Measurements from ENCODE around the gene RNF151.

- TF ChIP-seq NFYB (IDR thresholded peaks at IDR 0.05; ENCODE audit: insufficient read depth, low read depth, low read length) (no peak), YY1 (IDR thresholded peaks at IDR 0.05; ENCODE audit: low read depth, low read length) (peak; percentile 67), REST (IDR thresholded peaks at IDR 0.05; ENCODE audit: low read depth, low read length) (no peak), ATF3 (IDR thresholded peaks at IDR 0.05; ENCODE audit: borderline replicate concordance, extremely low read depth, low read depth, low read length) (no peak), ZNF274 (IDR thresholded peaks at IDR 0.05; ENCODE audit: insufficient read depth, insufficient read length) (no peak)
- TF ChIP-seq, protein P1, sequence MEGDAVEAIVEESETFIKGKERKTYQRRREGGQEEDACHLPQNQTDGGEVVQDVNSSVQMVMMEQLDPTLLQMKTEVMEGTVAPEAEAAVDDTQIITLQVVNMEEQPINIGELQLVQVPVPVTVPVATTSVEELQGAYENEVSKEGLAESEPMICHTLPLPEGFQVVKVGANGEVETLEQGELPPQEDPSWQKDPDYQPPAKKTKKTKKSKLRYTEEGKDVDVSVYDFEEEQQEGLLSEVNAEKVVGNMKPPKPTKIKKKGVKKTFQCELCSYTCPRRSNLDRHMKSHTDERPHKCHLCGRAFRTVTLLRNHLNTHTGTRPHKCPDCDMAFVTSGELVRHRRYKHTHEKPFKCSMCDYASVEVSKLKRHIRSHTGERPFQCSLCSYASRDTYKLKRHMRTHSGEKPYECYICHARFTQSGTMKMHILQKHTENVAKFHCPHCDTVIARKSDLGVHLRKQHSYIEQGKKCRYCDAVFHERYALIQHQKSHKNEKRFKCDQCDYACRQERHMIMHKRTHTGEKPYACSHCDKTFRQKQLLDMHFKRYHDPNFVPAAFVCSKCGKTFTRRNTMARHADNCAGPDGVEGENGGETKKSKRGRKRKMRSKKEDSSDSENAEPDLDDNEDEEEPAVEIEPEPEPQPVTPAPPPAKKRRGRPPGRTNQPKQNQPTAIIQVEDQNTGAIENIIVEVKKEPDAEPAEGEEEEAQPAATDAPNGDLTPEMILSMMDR (IDR thresholded peaks at IDR 0.05 in 2 of 3, conservative IDR thresholded peaks at IDR 0.05 in 1 of 3; ENCODE audit: control insufficient read depth in 2 of 3, extremely low read depth in 1 of 3, insufficient read depth in 1 of 3, low read depth in 3 of 3, low read length in 3 of 3), result no peak
- TF ChIP-seq, protein P2, sequence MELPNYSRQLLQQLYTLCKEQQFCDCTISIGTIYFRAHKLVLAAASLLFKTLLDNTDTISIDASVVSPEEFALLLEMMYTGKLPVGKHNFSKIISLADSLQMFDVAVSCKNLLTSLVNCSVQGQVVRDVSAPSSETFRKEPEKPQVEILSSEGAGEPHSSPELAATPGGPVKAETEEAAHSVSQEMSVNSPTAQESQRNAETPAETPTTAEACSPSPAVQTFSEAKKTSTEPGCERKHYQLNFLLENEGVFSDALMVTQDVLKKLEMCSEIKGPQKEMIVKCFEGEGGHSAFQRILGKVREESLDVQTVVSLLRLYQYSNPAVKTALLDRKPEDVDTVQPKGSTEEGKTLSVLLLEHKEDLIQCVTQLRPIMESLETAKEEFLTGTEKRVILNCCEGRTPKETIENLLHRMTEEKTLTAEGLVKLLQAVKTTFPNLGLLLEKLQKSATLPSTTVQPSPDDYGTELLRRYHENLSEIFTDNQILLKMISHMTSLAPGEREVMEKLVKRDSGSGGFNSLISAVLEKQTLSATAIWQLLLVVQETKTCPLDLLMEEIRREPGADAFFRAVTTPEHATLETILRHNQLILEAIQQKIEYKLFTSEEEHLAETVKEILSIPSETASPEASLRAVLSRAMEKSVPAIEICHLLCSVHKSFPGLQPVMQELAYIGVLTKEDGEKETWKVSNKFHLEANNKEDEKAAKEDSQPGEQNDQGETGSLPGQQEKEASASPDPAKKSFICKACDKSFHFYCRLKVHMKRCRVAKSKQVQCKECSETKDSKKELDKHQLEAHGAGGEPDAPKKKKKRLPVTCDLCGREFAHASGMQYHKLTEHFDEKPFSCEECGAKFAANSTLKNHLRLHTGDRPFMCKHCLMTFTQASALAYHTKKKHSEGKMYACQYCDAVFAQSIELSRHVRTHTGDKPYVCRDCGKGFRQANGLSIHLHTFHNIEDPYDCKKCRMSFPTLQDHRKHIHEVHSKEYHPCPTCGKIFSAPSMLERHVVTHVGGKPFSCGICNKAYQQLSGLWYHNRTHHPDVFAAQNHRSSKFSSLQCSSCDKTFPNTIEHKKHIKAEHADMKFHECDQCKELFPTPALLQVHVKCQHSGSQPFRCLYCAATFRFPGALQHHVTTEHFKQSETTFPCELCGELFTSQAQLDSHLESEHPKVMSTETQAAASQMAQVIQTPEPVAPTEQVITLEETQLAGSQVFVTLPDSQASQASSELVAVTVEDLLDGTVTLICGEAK (IDR thresholded peaks at IDR 0.05; ENCODE audit: borderline replicate concordance), result peak; percentile 84
- TF ChIP-seq, protein P3, sequence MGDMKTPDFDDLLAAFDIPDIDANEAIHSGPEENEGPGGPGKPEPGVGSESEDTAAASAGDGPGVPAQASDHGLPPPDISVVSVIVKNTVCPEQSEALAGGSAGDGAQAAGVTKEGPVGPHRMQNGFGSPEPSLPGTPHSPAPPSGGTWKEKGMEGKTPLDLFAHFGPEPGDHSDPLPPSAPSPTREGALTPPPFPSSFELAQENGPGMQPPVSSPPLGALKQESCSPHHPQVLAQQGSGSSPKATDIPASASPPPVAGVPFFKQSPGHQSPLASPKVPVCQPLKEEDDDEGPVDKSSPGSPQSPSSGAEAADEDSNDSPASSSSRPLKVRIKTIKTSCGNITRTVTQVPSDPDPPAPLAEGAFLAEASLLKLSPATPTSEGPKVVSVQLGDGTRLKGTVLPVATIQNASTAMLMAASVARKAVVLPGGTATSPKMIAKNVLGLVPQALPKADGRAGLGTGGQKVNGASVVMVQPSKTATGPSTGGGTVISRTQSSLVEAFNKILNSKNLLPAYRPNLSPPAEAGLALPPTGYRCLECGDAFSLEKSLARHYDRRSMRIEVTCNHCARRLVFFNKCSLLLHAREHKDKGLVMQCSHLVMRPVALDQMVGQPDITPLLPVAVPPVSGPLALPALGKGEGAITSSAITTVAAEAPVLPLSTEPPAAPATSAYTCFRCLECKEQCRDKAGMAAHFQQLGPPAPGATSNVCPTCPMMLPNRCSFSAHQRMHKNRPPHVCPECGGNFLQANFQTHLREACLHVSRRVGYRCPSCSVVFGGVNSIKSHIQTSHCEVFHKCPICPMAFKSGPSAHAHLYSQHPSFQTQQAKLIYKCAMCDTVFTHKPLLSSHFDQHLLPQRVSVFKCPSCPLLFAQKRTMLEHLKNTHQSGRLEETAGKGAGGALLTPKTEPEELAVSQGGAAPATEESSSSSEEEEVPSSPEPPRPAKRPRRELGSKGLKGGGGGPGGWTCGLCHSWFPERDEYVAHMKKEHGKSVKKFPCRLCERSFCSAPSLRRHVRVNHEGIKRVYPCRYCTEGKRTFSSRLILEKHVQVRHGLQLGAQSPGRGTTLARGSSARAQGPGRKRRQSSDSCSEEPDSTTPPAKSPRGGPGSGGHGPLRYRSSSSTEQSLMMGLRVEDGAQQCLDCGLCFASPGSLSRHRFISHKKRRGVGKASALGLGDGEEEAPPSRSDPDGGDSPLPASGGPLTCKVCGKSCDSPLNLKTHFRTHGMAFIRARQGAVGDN (IDR thresholded peaks at IDR 0.05), result peak; percentile 79
Observed at GRCh38 chr16:2009791-2010510, 43.3 kb downstream of the RNF151 start, which contains the start of gene ZNF598.

Data from GM12878 (cell line).